Measurements from ENCODE around the gene PCDHA3. TPM values are rescaled to one million over a fixed set of nuclear protein-coding genes. Genes with fewer than 3 reads are reported as not detected.
A peak's percentile ranks its signal among the peaks of the same experiment; 100 is the strongest.
"Not testable (repeated sequence)": the region's sequence is repeated elsewhere in the genome, so short reads cannot be mapped to it uniquely, and the experiment has no call there.

Gene PCDHA3
- polyA plus RNA-seq, 1 donor from 2014 or later, result not detected

GRCh38 chr5:140834439-140835008 is 33.7 kb downstream of the PCDHA3 start:
- Mint-ChIP-seq H3K27me3 (peaks cover 15% of the 10 kb centered on the region), H3K27ac (peak overlapping the region in 1 of 3 donors; percentile 32)
- not testable (repeated sequence) for H3K4me1 Mint-ChIP-seq, H3K9me3 Mint-ChIP-seq, H3K36me3 Mint-ChIP-seq, H3K4me3 Mint-ChIP-seq

GRCh38 chr5:140835622-140836510 is 35.0 kb downstream of the PCDHA3 start:
- Mint-ChIP-seq H3K27ac (no peak overlapping the region), H3K27me3 (peaks cover 19% of the 10 kb centered on the region), H3K36me3 (no peaks in the 10 kb centered on the region), H3K4me1 (no peaks in the 10 kb centered on the region), H3K4me3 (no peak overlapping the region), H3K9me3 (peaks cover 0 to 14% (median 8%) of the 10 kb centered on the region in 3 donors)

GRCh38 chr5:140840978-140841962 is 40.4 kb downstream of the PCDHA3 start, which contains the start of gene PCDHA8:
PCDHA8 (plus strand) TSS chr5:140841187; CDS start chr5:140841322, 135 bp downstream.
- H3K27me3 Mint-ChIP-seq, result peaks cover 13% of the 10 kb centered on the region
- H3K27ac Mint-ChIP-seq, result peak within 1 kb of the TSS in 1 of 3 donors; percentile 53

DNA sequence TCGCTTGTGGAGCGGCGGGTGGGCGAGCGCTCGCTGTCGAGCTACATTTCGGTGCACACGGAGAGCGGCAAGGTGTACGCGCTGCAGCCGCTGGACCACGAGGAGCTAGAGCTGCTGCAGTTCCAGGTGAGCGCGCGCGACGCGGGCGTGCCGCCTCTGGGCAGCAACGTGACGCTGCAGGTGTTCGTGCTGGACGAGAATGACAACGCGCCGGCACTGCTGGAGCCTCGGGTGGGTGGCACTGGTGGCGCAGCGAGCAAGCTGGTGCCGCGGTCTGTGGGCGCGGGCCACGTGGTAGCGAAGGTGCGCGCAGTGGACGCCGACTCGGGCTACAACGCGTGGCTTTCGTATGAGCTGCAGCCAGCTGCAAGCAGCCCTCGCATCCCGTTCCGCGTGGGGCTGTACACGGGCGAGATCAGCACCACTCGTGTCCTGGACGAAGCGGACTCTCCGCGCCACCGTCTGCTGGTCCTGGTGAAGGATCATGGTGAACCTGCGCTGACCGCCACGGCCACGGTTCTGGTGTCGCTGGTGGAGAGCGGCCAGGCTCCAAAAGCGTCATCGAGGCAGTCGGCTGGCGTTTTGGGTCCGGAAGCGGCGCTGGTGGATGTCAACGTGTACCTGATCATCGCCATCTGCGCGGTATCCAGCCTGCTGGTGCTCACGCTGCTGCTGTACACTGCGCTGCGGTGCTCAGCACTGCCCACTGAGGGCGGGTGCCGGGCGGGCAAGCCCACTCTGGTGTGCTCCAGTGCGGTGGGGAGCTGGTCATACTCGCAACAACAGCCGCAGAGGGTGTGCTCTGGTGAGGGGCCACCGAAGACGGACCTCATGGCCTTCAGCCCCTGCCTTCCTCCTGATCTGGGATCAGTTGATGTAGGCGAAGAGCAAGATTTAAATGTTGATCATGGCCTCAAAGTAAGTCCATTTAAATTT is 42.2 kb downstream of the PCDHA3 start:
- Mint-ChIP-seq H3K4me1 (peaks cover 0 to 1% (median 0%) of the 10 kb centered on the region in 3 donors), H3K4me3 (no peak overlapping the region), H3K27ac (no peak overlapping the region), H3K9me3 (peaks cover 4 to 11% (median 5%) of the 10 kb centered on the region in 3 donors), H3K36me3 (no peaks in the 10 kb centered on the region), H3K27me3 (peaks cover 10% of the 10 kb centered on the region)

More at GRCh38 chr5:140840978-140841962, 40.4 kb downstream of the PCDHA3 start, which contains the start of gene PCDHA8:
- H3K36me3 Mint-ChIP-seq, result no peaks in the 10 kb centered on the region
- H3K4me1 Mint-ChIP-seq, result peaks cover 0 to 1% (median 0%) of the 10 kb centered on the region in 3 donors
- peak within 1 kb of the TSS in 1 of 4 donors; percentile 28 for H3K4me3 Mint-ChIP-seq
- H3K9me3 Mint-ChIP-seq, result peaks cover 4 to 11% (median 7%) of the 10 kb centered on the region in 3 donors

- H3K4me1 Mint-ChIP-seq, H3K27me3 Mint-ChIP-seq, H3K4me3 Mint-ChIP-seq, H3K36me3 Mint-ChIP-seq, H3K27ac Mint-ChIP-seq, H3K9me3 Mint-ChIP-seq: not testable (repeated sequence)
These were observed 47.6 kb downstream of the PCDHA3 start, which contains the start of gene PCDHA9 for GRCh38 chr5:140848139-140849102. PCDHA9 (plus strand) TSS chr5:140848382; CDS start chr5:140848496, 114 bp downstream.

GRCh38 chr5:140849831-140850634 is 49.2 kb downstream of the PCDHA3 start:
- H3K27me3 Mint-ChIP-seq, H3K4me1 Mint-ChIP-seq, H3K9me3 Mint-ChIP-seq, H3K36me3 Mint-ChIP-seq, H3K4me3 Mint-ChIP-seq, H3K27ac Mint-ChIP-seq: not testable (repeated sequence)

Other genes starting within 250 kb of the PCDHA3 start
- 31.8 TPM for gene SRA1, start 243.6 kb upstream of the PCDHA3 start, polyA plus RNA-seq
- 4.4 TPM for gene APBB3, start 236.5 kb upstream of the PCDHA3 start, polyA plus RNA-seq
- gene SLC35A4, start 236.2 kb upstream of the PCDHA3 start, polyA plus RNA-seq, result 79.8 TPM
- 1.5 TPM for gene CD14, start 167.9 kb upstream of the PCDHA3 start, polyA plus RNA-seq
- gene TMCO6, start 161.6 kb upstream of the PCDHA3 start, polyA plus RNA-seq, result 14.7 TPM
- gene NDUFA2, start 153.4 kb upstream of the PCDHA3 start, polyA plus RNA-seq, result 154 TPM
- gene IK, start 153.2 kb upstream of the PCDHA3 start, polyA plus RNA-seq, result 165 TPM
- gene WDR55, start 136.2 kb upstream of the PCDHA3 start, polyA plus RNA-seq, result 13.5 TPM
- gene DND1, start 127.5 kb upstream of the PCDHA3 start, polyA plus RNA-seq, result not detected
- gene HARS1, start 109.7 kb upstream of the PCDHA3 start, polyA plus RNA-seq, result 43.4 TPM
- gene HARS2, start 109.6 kb upstream of the PCDHA3 start, polyA plus RNA-seq, result 19.0 TPM
- 62.1 TPM for gene ZMAT2, start 100.6 kb upstream of the PCDHA3 start, polyA plus RNA-seq
- not detected for gene PCDHA1, start 14.9 kb upstream of the PCDHA3 start, polyA plus RNA-seq
- gene PCDHA2, start 6.2 kb upstream of the PCDHA3 start, polyA plus RNA-seq, result not detected
- not detected for gene PCDHA4, start 6.0 kb downstream of the PCDHA3 start, polyA plus RNA-seq
- gene PCDHA5, start 20.6 kb downstream of the PCDHA3 start, polyA plus RNA-seq, result not detected
- gene PCDHA6, start 26.9 kb downstream of the PCDHA3 start, polyA plus RNA-seq, result not detected
- gene PCDHA7, start 33.2 kb downstream of the PCDHA3 start, polyA plus RNA-seq, result not detected
- not detected for gene PCDHA8, start 40.1 kb downstream of the PCDHA3 start, polyA plus RNA-seq
- gene PCDHA9, start 47.3 kb downstream of the PCDHA3 start, polyA plus RNA-seq, result not detected
- not detected for gene PCDHA10, start 54.8 kb downstream of the PCDHA3 start, polyA plus RNA-seq
- gene PCDHA11, start 67.9 kb downstream of the PCDHA3 start, polyA plus RNA-seq, result not detected
- not detected for gene PCDHA12, start 74.3 kb downstream of the PCDHA3 start, polyA plus RNA-seq
- not detected for gene PCDHA13, start 81.1 kb downstream of the PCDHA3 start, polyA plus RNA-seq
- gene PCDHAC1, start 125.2 kb downstream of the PCDHA3 start, polyA plus RNA-seq, result not detected
- not detected for gene PCDHAC2, start 165.4 kb downstream of the PCDHA3 start, polyA plus RNA-seq

All from IgD-negative memory B cell (primary cell).